K562 (cell line): Measurements from ENCODE around the gene ZNF629. TPM values are rescaled to one million over a fixed set of nuclear protein-coding genes. Genes with fewer than 3 reads are reported as not detected.

Experiments used
- ATAC-seq: fragments of 200-7000 bp; cut with Tn5 transposase; 3 replicates; pipeline ENCODE4 v1.9.1; 2020; ENCODE audit warnings: moderate library complexity
- BruUV-seq: library from RNA; stranded (reverse); fragments of 400-500 nt; replicated peaks from 2 replicates; lab custom pipeline; 2021; lab: Mats Ljungman, UMichigan
- CTCF ChIA-PET: fragments of 300-600 bp; formaldehyde crosslinking; extraction: SDS; loops from one replicate; lab custom pipeline; 2021; ENCODE audit warnings: low intra/inter-chr PET ratio; lab: Yijun Ruan, JAX
- POLR2A ChIA-PET: fragments of 300-600, 350-650 bp; sonication (Branson Sonifier 250); formaldehyde crosslinking; extraction: SDS; loops from one replicate; lab custom pipeline; 2021; ENCODE audit warnings: antibody characterized with exemption, inconsistent platforms; lab: Yijun Ruan, JAX
- DNase-seq, 4 experiments: peaks; one replicate each; pipeline versions ENCODE4 v3.0.0 to v3.0.0-alpha.2; 2011 to 2018; ENCODE audit warnings: low spot score in 3 of 4, mixed read lengths in 3 of 4; ENCODE audit errors: extremely low read depth in 1 of 4
- FAIRE-seq: peaks from 2 replicates; lab custom pipeline; 2011; peaks lifted over from hg19 to GRCh38; lab: Jason Lieb, UNC
- H2AFZ ChIP-seq: 2 replicates; pipeline ENCODE4 v1.6.0; 2011; ENCODE audit warnings: low read depth, low read length, control low read depth, inconsistent platforms
- H3K27ac ChIP-seq: fragments of 200-600 bp; 3 replicates; pipeline ENCODE4 v1.8.0; 2011; ENCODE audit warnings: low read depth, mild to moderate bottlenecking, control low read depth, inconsistent platforms, low read length, moderate library complexity, mixed read lengths; ENCODE audit errors: extremely low read depth
- H3K27me3 ChIP-seq, 2 experiments: fragments of 300-600 bp in 1 of 2; 2 replicates in 1 of 2; 3 replicates in 1 of 2; pipeline versions ENCODE4 v1.6.0 to v1.8.0; 2011; ENCODE audit warnings: inconsistent platforms in 2 of 2, low read length in 2 of 2, mild to moderate bottlenecking in 1 of 2, mixed read lengths in 1 of 2, moderate library complexity in 1 of 2; ENCODE audit not compliant: control insufficient read depth in 2 of 2, insufficient read depth in 2 of 2
- H3K36me3 ChIP-seq: fragments of 300-600 bp; 3 replicates; pipeline ENCODE4 v1.8.0; 2011; ENCODE audit warnings: mild to moderate bottlenecking, low read length, inconsistent platforms; ENCODE audit not compliant: control insufficient read depth, insufficient read depth
- H3K4me1 ChIP-seq, 2 experiments: fragments of 200-600 bp in 1 of 2; replicated peaks in 1 of 2; 2 replicates in 1 of 2; 3 replicates in 1 of 2; pipeline versions ENCODE4 v1.5.1 to v1.8.0; 2011; ENCODE audit warnings: inconsistent platforms in 2 of 2, low read length in 2 of 2, mild to moderate bottlenecking in 1 of 2, mixed read lengths in 1 of 2, moderate library complexity in 1 of 2; ENCODE audit not compliant: control insufficient read depth in 2 of 2, insufficient read depth in 2 of 2
- H3K4me2 ChIP-seq: 2 replicates; pipeline ENCODE4 v1.6.1; 2011; ENCODE audit warnings: low read length, control low read depth, inconsistent platforms, mixed read lengths; ENCODE audit not compliant: insufficient read depth
- H3K4me3 ChIP-seq: fragments of 200-600 bp; sonication (generic), shearing (Covaris generic); 2 replicates; pipeline ENCODE4 v1.5.1; 2016; ENCODE audit warnings: control low read depth, inconsistent platforms
- H3K79me2 ChIP-seq: fragments of 200-600 bp; 3 replicates; pipeline ENCODE4 v1.8.0; 2011; ENCODE audit warnings: low read length, inconsistent platforms; ENCODE audit not compliant: control insufficient read depth, insufficient read depth
- H3K9ac ChIP-seq, 2 experiments: 2 replicates each; pipeline versions ENCODE4 v1.6.0 to v1.6.1; 2011; ENCODE audit warnings: low read depth in 2 of 2, low read length in 2 of 2, control low read depth in 1 of 2, inconsistent platforms in 1 of 2, mild to moderate bottlenecking in 1 of 2, mixed read lengths in 1 of 2; ENCODE audit not compliant: insufficient read depth in 1 of 2
- H3K9me1 ChIP-seq: one replicate; pipeline ENCODE4 v1.6.0; 2011; ENCODE audit warnings: inconsistent platforms, mild to moderate bottlenecking, low read length, moderate library complexity; ENCODE audit not compliant: control insufficient read depth, insufficient read depth
- H3K9me3 ChIP-seq: replicated peaks from 2 replicates; pipeline ENCODE4 v1.5.1; 2011; ENCODE audit warnings: low read depth, low read length, inconsistent platforms; ENCODE audit not compliant: control insufficient read depth, insufficient read depth
- H4K20me1 ChIP-seq: replicated peaks from 2 replicates; pipeline ENCODE4 v1.6.1; 2011; ENCODE audit warnings: low read length, inconsistent platforms, mixed read lengths; ENCODE audit not compliant: control insufficient read depth, insufficient read depth
- BACH1 ChIP-seq: fragments of 200-800 bp; sonication (Bioruptor generic); IDR thresholded peaks from 2 replicates; pipeline ENCODE4 v1.6.1; 2016; ENCODE audit warnings: missing genetic modification characterization, missing compliant biosample characterization
- BCLAF1 ChIP-seq, 2 experiments: fragments of 450-650 bp in 1 of 2; IDR thresholded peaks; 2 replicates each; pipeline ENCODE4 v1.6.1; 2011 to 2017; ENCODE audit warnings: low read depth in 2 of 2, antibody characterized with exemption in 1 of 2, borderline replicate concordance in 1 of 2, low read length in 1 of 2, mild to moderate bottlenecking in 1 of 2, mixed read lengths in 1 of 2; ENCODE audit not compliant: control insufficient read depth in 1 of 2
- FOXP1 ChIP-seq: sonication (generic); formaldehyde crosslinking; IDR thresholded peaks from 2 replicates; pipeline ENCODE4 v1.8.0; 2022; ENCODE audit warnings: mild to moderate bottlenecking, missing genetic modification reagents
- LEF1 ChIP-seq: fragments of 450-650 bp; IDR thresholded peaks from 2 replicates; pipeline ENCODE4 v1.6.1; 2016; ENCODE audit warnings: mild to moderate bottlenecking
- POLR2G ChIP-seq: fragments of 200-400 bp; formaldehyde crosslinking; IDR thresholded peaks from 2 replicates; pipeline ENCODE4 v1.6.1; 2017; ENCODE audit warnings: low read depth, mild to moderate bottlenecking, antibody characterized with exemption, low read length, moderate library complexity
- RAD21 ChIP-seq, 2 experiments: fragments of 250-450 bp in 1 of 2; fragments of 450-650 bp in 1 of 2; sonication (Bioruptor Pico) in 1 of 2; formaldehyde crosslinking in 1 of 2; IDR thresholded peaks in 1 of 2; conservative IDR thresholded peaks in 1 of 2; 2 replicates each; pipeline versions ENCODE4 v1.4.0 to v1.8.0; 2020 to 2022; ENCODE audit warnings: mild to moderate bottlenecking in 2 of 2, moderate library complexity in 1 of 2
- UBTF ChIP-seq, 2 experiments: IDR thresholded peaks; 2 replicates each; pipeline ENCODE4 v1.6.1; 2012; ENCODE audit warnings: improper control_type of control experiment in 2 of 2, low read depth in 2 of 2, low read length in 2 of 2, borderline replicate concordance in 1 of 2
- ZC3H11A ChIP-seq: IDR thresholded peaks from 2 replicates; pipeline ENCODE4 v1.6.1; 2012; ENCODE audit warnings: low read depth, low read length, improper control_type of control experiment
- WGBS: fragments of 100-300 bp; shearing (Covaris generic); methylation state at CpG from one replicate; pipeline ENCODE4 v1.1.6; 2016; ENCODE audit warnings: low coverage, mixed read lengths; ENCODE audit not compliant: insufficient coverage; ENCODE audit errors: missing lambda C conversion rate; 5-methylcytosine and 5-hydroxymethylcytosine counted together
- in situ Hi-C: fragments of 300-500 bp; cut with MboI; formaldehyde crosslinking; loops from 4 replicates; pipeline ENCODE4 v1.15.0; 2018; ENCODE audit warnings: inconsistent platforms, mixed read lengths
- intact Hi-C: fragments of 100-400 bp; cut with micrococcal nuclease; formaldehyde crosslinking; loops from 2 replicates; pipeline ENCODE4 v1.14.2; 2022
- polyA plus RNA-seq, 8 experiments: library from polyadenylated mRNA; depleted of rRNA in 4 of 8; stranded (reverse) in 5 of 8; unstranded in 3 of 8; fragments of >200 nt; fragmentation: Nextera tagmentation in 2 of 8; fragmentation: Illumina TruSeq in 1 of 8; extraction: Ambion mirVana in 2 of 8; extraction: Trizol in 1 of 8; gene quantifications; 2 replicates each; pipeline versions ENCODE4 v1.2.1 to v1.2.3, GENCODE V29; 2011 to 2014; ENCODE audit warnings: inconsistent platforms in 1 of 8, missing spikeins in 1 of 8
- total RNA-seq, 7 experiments: library from RNA; depleted of rRNA in 6 of 7; stranded (reverse); fragments of >200 nt in 6 of 7; fragmentation: Illumina TruSeq in 2 of 7; extraction: Trizol in 2 of 7; gene quantifications; 2 replicates each; pipeline versions ENCODE4 v1.2.1 to v1.2.3, GENCODE V29; 2011 to 2021; ENCODE audit warnings: low replicate concordance in 1 of 7

ZNF629 gene
- total and polyA plus RNA-seq, 9 of the 15 experiments (the other 6 are each of a cell fraction or from before 2014, with no cell fraction given): 0.44 to 18.8 (median 7.4) TPM

- DNase-seq (peak in 1 of 4 experiments; percentile 10), FAIRE-seq (no peak), ATAC-seq (no peak)
- H3K4me2 ChIP-seq: no peak overlapping the region
- intact Hi-C loops (no loop called here), in situ Hi-C loops (no loop called here)
- H4K20me1 ChIP-seq: no peaks in the 10 kb centered on the region
- no peaks in the 10 kb centered on the region for H3K27me3 ChIP-seq
- ChIA-PET CTCF (no interaction called here), POLR2A (interaction anchor here (0.6 to 2.0 kb wide), 4 partner anchors 8 to 100 kb away, joined by 3 to 9 read pairs (median 3); partner anchors contain the start of genes PHKG2 and SRCAP)
- H3K27ac ChIP-seq: no peak overlapping the region
- H3K4me3 ChIP-seq: no peak overlapping the region
- H2AFZ ChIP-seq: no peak overlapping the region
- no peaks in the 10 kb centered on the region for H3K9me1 ChIP-seq
- H3K36me3 ChIP-seq: peaks cover 84% of the 10 kb centered on the region
- peaks cover 9% of the 10 kb centered on the region; the same call in 2 of the 3 replicates for H3K79me2 ChIP-seq
- BruUV-seq: no TSS peak
- H3K9me3 ChIP-seq: no peaks in the 10 kb centered on the region
- H3K4me1 ChIP-seq: peaks cover 8 to 15% of the 10 kb centered on the region in 2 experiments; a peak in 3 of 5 replicates
- no peak overlapping the region; a peak in 1 of 4 replicates for H3K9ac ChIP-seq
- 90% methylated on average over 18 of the region's 20 CpGs for WGBS
- no peak for TF ChIP-seq BACH1
- no peak for TF ChIP-seq FOXP1
- no peak for TF ChIP-seq BCLAF1 (IDR thresholded peaks at IDR 0.05; ENCODE audit: borderline replicate concordance in 1 of 2, control insufficient read depth in 1 of 2, low read depth in 2 of 2, low read length in 1 of 2)
- no peak for TF ChIP-seq RAD21 (CRISPR knock-in tag; conservative IDR thresholded peaks at IDR 0.05 in 1 of 2, IDR thresholded peaks at IDR 0.05 in 1 of 2)
- TF ChIP-seq LEF1: no peak
- no peak for TF ChIP-seq UBTF (IDR thresholded peaks at IDR 0.05; ENCODE audit: borderline replicate concordance in 1 of 2, low read depth in 2 of 2, low read length in 2 of 2)
- no peak for TF ChIP-seq ZC3H11A
- TF ChIP-seq POLR2G: peak; percentile 64
These were observed 30.8 kb downstream of the ZNF629 start for GRCh38 chr16:30755955-30756780.
